ENCODE results near the gene ARRB2. TPM values are rescaled to one million over a fixed set of nuclear protein-coding genes. Genes with fewer than 3 reads are reported as not detected.
A peak's percentile ranks its signal among the peaks of the same experiment; 100 is the strongest.

ARRB2 gene
- total RNA-seq, 1 experiment from 2014 or later = 10.5 TPM

DNA sequence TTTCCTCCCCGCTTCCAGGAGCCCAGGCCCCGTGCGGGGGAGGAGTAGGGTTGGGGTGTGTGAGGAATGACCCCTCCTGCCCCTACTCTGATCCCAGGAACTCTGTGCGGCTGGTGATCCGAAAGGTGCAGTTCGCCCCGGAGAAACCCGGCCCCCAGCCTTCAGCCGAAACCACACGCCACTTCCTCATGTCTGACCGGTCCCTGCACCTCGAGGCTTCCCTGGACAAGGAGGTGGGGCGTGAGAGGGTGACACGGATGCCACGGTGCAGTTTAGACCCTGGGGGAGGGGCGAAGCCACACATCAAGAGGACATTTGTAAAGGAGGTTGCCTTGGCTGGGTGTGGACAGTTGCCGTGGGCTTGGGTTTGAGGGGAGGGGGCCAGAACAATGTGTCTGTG lies 7.4 kb downstream of the ARRB2 start:
- H3K27me3 ChIP-seq = no peaks in the 10 kb centered on the region
- H3K4me3 ChIP-seq = no peak overlapping the region
- DNase-seq = no peak
- no peaks in the 10 kb centered on the region for H3K9me3 ChIP-seq
- no peaks in the 10 kb centered on the region for H3K36me3 ChIP-seq

DNA sequence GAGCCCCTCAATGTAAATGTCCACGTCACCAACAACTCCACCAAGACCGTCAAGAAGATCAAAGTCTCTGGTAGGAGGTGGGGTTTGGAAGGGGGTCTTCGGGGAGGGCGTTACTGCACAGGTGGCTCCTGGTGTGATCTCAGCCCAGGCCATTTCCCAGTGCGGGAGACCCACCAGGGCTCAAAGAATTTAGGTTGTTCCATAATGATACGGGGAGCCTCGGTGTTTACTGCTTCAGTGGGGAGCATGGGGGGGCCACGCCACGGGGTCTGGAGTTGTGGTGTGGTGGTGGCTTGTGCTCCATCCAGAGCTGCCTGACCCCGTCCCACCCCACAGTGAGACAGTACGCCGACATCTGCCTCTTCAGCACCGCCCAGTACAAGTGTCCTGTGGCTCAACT lies 7.8 kb downstream of the ARRB2 start:
- no peak for DNase-seq
- Histone ChIP-seq H3K9me3 (no peaks in the 10 kb centered on the region), H3K36me3 (no peaks in the 10 kb centered on the region), H3K27me3 (no peaks in the 10 kb centered on the region), H3K4me3 (no peak overlapping the region)

DNA sequence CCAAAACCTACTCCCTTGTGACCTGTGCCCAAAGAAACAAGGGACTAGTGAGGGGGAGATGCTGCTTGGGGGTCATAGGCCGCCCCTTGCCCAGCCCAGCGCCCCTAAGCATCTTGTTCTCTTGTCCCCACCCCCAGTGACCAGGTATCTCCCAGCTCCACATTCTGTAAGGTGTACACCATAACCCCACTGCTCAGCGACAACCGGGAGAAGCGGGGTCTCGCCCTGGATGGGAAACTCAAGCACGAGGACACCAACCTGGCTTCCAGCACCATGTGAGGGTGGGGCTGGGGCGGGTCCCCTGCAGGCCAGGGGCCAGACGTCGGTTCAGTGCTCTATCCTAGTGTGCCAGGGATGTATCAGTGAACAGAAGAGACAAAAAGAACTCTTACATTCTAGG lies 8.7 kb downstream of the ARRB2 start:
- Histone ChIP-seq H3K4me3 (no peak overlapping the region), H3K36me3 (no peaks in the 10 kb centered on the region), H3K27me3 (no peaks in the 10 kb centered on the region), H3K9me3 (no peaks in the 10 kb centered on the region)
- DNase-seq = no peak

DNA sequence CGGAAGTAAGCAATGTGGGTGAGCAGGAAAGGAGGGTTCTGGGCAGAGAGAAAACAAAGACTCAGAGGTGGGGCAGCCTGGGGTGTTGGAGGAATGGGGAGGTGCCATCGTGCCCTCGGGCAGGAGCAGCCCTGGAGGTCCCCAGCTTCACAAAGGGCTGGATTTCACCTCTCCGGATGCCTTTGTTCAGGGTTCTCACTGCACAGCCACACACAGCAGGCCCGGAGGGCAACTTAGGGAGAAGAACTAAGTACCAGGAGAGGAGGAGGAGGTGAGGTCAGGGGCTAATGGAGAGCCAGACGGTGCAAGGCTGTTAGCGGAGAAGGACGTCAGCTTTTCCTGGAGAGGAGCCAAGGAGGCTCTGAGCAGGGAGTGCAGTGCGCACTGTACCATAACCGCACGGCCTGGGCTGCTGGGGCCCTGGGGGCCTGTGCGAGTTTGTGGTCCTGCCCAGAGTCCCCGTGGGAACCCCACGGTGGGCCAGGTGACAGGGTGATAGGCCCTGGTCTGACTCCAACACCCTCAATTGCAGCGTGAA lies 9.3 kb downstream of the ARRB2 start:
- no peak for DNase-seq
- Histone ChIP-seq H3K27me3 (no peaks in the 10 kb centered on the region), H3K4me3 (no peak overlapping the region), H3K9me3 (no peaks in the 10 kb centered on the region), H3K36me3 (no peaks in the 10 kb centered on the region)

DNA sequence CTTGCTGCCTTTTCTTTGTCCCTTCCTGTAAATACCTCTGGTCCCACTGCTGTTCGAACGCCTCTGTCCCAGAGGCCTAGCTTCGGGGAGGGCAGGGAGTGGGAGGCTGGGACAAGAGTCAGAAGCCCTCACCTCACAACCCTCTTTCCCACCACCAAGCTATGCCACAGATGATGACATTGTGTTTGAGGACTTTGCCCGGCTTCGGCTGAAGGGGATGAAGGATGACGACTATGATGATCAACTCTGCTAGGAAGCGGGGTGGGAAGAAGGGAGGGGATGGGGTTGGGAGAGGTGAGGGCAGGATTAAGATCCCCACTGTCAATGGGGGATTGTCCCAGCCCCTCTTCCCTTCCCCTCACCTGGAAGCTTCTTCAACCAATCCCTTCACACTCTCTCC lies 10.4 kb downstream of the ARRB2 start:
- Histone ChIP-seq H3K27me3 (no peaks in the 10 kb centered on the region), H3K36me3 (no peaks in the 10 kb centered on the region), H3K9me3 (no peaks in the 10 kb centered on the region), H3K4me3 (no peak overlapping the region)
- no peak for DNase-seq

DNA sequence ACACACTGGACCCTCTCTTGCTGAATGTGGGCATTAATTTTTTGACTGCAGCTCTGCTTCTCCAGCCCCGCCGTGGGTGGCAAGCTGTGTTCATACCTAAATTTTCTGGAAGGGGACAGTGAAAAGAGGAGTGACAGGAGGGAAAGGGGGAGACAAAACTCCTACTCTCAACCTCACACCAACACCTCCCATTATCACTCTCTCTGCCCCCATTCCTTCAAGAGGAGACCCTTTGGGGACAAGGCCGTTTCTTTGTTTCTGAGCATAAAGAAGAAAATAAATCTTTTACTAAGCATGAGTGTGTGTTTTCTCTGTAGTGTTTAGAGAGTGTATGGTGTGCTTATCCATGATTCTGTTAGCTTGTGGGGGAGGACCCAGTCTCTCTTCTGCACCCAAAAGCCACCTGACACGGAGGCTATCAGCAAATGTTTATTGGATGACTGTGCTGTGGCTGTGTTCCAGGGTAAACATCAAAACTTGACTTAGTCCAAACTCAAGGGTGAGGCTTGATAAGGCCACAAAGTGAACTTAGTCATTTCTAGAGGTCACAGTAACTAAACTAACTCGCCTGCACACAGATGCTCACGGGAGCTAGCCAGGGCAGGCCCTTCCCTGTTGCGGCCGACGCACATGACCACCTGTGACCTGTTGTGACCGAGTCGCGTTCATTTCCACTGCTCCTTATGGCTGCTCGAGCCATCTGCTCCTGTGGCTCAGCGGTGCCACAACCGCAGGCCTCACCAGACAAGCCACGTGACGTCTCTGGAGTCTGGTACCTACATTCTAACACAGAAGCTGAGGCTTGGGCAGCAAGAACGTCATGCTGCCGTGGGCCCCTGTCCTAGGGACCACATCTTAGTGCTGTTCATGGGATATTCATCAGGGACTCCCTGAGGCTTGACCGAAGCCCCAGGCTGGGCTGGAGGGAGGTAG lies 11.0 kb downstream of the ARRB2 start:
- Histone ChIP-seq H3K9me3 (no peaks in the 10 kb centered on the region), H3K36me3 (no peaks in the 10 kb centered on the region), H3K4me3 (no peak overlapping the region), H3K27me3 (no peaks in the 10 kb centered on the region)
- DNase-seq = no peak

DNA sequence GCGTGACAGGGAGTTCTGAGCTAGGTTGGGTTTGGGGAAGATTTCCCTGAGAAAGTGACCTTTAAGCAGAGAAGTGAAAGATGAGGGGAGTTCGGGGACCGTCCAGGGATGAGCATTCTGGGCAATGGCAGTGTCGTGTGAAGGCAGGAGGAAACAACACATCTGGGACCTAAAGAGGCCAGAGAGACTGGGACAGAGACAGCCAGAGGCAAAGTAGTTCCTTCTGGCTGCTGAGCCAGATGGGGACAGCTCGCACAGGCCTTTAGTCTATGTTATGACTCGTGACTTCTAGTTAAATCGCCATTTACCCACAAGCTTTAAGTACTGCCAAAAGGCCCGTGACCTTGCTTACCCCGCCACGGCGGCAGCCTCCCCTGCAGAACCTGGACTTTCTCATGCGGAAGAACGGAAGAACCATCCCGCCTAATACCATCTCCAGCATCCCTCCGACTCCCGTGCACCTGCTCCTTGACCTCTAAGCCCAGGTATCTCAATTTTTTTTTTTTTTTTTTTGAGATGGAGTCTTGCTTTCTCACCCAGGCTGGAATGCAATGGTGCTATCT lies 12.3 kb downstream of the ARRB2 start:
- H3K36me3 ChIP-seq = no peaks in the 10 kb centered on the region
- no peaks in the 10 kb centered on the region for H3K9me3 ChIP-seq
- no peak overlapping the region for H3K4me3 ChIP-seq
- H3K27me3 ChIP-seq = no peaks in the 10 kb centered on the region
- no peak for DNase-seq

DNA sequence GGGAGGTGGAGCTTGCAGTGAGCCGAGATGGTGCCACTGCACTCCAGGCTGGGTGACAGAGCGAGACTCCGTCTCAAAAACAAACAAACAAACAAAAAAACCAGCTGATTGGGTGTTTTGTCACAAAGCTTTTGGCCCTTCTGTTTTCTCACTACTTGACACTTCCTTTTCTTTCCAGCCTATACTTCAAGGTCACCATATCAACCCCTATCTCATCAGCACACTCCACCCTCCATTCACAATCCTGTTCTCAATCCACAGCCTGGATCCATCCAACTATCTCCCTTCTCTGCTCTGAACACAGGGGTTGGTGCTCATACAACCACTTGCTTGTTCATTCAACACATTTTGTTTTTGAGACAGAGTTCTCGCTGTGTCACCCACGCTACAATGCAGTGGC lies 14.2 kb downstream of the ARRB2 start:
- Histone ChIP-seq H3K9me3 (no peaks in the 10 kb centered on the region), H3K36me3 (no peaks in the 10 kb centered on the region), H3K4me3 (no peak overlapping the region), H3K27me3 (no peaks in the 10 kb centered on the region)
- DNase-seq = no peak

DNA sequence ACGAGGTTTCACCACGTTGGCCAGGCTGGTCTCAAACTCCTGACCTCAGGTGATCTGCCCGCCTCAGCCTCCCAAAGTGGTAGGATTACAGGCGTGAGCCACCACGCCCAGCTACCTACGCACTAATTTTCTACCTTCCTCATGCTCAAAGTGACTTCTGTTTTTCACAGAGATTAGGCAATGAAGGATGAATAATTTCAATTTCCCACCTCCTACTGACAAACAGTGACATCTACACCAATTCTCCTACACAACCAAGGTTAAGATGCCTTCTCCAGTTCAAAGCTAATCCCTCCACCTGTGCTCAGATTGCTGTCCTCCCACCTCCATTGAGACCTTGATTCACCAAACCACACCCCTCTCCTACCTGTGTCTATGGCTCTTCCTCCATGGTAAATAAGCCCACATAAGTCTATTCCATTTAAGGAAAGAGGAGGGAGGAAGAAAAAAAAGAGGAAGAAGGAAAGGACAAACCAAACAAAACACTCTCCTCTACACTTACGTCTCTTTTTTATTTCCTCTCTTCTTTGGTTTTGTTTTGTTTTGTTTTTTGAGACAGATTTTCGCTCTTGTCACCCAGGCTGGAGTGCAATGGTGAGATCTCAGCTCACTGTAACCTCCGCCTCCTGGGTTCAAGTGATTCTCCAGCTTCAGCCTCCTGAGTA lies 15.3 kb downstream of the ARRB2 start:
- Histone ChIP-seq H3K9me3 (no peaks in the 10 kb centered on the region), H3K4me3 (no peak overlapping the region), H3K36me3 (no peaks in the 10 kb centered on the region), H3K27me3 (no peaks in the 10 kb centered on the region)
- DNase-seq = no peak

DNA sequence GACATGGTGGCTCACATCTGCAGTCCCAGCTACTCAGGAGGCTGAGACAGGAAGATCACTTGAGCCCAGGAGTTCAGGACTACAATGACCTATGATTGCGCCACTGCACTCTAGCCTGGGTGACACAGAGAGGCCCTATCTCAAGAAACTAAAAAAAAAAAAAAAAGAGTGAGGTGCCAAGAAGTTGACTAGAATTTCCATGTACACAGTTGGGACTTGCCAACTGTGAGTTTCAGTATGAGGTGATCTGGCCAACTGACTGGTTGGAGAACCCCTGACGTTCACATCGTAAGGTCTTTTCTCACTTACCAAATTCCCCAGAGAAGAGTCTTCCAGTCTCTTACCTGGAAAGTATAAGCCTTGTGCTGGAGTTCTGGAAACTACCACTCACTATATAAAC lies 17.7 kb downstream of the ARRB2 start:
- Histone ChIP-seq H3K36me3 (no peaks in the 10 kb centered on the region), H3K9me3 (no peaks in the 10 kb centered on the region), H3K4me3 (no peak overlapping the region), H3K27me3 (no peaks in the 10 kb centered on the region)
- DNase-seq = no peak

DNA sequence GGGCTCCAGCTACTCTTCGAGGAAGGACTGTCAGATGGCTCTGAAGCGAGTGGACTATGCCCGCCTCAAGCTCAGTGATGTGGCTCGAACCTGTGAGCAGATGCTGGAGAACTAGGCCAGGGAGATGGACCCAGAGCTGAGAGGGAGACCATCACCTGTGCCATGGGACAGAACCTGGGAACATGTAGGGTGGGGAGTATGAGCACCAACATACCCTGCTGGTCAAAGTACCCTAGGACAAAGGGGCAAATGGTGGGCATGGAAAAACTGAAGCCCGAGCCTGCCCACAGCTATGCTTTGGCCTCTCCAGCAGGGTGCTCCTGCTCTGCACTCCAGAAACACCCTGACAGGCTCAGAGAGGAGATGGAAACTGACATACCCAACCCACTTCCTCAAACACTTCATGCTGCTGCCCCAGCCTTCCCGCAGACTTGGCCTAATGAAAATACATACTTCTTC lies 22.7 kb downstream of the ARRB2 start:
- Histone ChIP-seq H3K4me3 (no peak overlapping the region), H3K36me3 (no peaks in the 10 kb centered on the region), H3K27me3 (no peaks in the 10 kb centered on the region), H3K9me3 (no peaks in the 10 kb centered on the region)
- DNase-seq = no peak

DNA sequence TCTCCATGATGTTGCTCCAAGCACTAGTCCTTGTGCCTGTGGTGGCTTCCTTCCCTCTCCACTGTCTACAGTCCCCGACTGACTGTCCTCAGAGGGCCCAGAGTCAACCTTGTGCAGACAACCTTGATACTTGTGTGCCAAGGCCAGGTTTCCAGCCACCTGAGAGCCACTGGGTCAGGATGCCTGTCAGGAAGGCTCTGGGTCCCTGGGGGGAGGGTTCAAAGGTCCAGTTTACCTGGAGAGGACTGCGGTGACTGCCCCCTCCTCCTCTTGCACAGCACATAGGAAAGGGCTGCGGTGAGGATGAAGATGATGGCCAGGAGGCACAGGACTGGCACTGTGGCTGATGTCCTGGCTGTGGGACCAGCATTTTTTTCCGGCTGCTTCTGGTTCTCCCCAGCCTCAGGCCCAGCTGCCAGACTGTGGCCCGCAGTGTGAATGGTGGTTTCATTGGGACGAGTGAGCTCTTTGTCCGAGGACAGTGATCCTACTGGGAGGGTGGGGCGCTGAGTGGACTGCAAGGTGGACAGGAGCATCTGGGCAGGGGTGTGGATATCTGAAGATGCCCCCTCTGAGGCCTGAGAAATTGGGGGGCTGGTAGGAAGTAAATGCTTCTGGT lies 24.5 kb downstream of the ARRB2 start:
- Histone ChIP-seq H3K27me3 (no peaks in the 10 kb centered on the region), H3K4me3 (no peak overlapping the region), H3K36me3 (no peaks in the 10 kb centered on the region), H3K9me3 (no peaks in the 10 kb centered on the region)
- DNase-seq = no peak

DNA sequence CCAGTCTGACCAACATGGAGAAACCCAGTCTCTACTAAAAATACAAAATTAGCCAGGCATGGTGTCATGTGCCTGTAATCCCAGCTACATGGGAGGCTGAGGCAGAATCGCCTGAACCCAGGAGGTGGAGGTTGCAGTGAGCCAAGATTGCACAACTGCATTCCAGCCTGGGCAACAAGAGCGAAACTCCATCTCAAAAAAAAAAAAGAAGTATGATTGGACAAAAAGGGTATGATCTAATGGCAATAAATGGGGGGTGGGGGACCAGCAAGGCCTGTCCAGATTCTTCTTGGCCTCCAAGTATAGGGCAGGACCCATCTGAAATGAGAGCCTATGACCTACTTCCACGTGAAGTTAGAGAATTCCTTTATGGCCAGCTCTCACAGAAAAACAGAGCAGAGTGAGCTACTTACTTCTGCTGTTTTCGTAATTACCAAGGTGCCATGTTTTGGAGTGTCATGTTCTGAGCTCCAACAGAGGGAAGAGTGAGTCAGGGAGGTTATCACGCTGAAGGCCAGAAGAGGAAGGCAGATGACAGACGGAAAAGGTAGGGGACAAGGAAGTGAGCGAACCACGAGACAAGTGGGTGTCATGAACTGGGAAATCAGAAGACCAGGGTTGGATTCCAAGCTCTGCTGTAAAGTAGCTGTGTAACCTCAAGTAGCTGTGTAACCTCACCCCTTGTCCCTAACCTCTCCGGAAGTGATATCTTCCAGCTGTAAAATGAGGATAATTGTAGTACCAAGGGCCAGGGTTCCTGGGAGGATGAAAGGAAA lies 25.6 kb downstream of the ARRB2 start:
- peak; percentile 6 for DNase-seq
- Histone ChIP-seq H3K27me3 (no peaks in the 10 kb centered on the region), H3K36me3 (no peaks in the 10 kb centered on the region), H3K9me3 (no peaks in the 10 kb centered on the region), H3K4me3 (no peak overlapping the region)

DNA sequence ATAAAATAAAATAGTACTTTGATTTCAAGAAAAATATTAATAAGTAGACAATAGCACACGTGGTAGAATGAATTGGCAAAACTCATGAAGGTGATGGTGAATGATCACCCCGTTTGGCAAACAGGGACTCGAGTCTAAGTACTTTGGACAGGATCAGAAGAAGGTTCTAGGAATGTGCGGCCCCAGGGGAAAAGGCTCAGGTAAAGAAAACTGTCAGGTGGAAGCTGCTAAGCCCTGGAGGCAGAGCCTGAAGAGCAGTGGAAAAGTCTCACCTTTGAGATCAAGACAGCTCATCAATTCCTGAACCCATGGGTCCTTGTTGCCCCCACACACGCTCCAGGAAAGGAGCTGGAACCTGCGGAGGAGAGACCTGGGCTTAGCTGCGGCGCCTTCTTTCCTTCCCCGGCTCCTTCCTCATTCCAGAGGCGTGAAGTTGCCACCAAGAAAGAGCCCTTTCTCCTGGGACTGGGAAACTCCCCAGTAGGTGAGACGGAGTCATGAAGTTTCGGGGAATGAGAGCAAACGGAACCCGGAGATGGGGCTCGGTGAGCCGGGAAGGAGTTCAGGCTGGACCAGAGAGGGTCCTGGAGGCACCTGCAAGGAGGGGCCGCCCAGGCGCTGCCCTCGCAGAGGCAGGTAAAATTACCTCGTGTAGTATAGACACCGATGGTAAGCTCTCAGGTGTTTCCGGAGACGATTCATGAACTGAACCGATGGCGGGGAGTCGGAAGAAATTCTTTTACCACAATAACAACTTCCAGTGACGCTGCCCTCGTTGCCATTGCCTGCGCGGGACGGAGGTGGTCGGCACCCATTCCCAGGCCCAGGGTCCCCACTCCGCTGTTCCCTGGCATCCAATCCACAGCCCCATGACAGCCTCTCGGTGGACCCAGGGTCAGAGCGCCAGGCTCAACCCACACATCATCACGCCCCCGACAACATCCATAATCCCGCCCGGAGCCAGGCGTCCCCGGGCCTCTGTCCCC lies 28.0 kb downstream of the ARRB2 start:
- no peak for DNase-seq
- H3K4me3 ChIP-seq = peak overlapping the region; percentile 58
- no peaks in the 10 kb centered on the region for H3K9me3 ChIP-seq
- no peaks in the 10 kb centered on the region for H3K36me3 ChIP-seq
- no peaks in the 10 kb centered on the region for H3K27me3 ChIP-seq

Data from MG63 (cell line).